Measurements from ENCODE around the gene TACC2.

The TACC2 gene

DNA sequence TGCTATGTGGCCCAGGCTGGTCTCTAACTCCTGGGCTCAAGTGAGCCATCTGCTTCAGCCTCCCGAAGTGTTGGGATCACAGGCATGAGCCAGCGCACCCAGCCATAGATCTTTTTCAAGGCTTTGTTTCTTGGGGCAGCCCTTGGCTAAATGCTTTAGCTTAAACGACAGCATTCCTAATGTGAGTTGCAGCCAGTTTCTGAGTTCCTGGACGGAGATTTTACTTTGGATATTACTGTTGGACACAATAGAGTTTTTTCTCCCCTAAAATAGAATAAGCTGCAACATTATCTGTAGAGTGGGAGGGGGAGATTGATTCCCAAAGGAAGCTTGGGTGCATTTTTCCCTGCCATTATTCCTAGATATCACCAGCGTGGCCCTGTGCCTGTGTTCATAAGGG is 179.1 kb downstream of the TACC2 start:
- DNase-seq (ENCODE audit: low spot score) = no peak

DNA sequence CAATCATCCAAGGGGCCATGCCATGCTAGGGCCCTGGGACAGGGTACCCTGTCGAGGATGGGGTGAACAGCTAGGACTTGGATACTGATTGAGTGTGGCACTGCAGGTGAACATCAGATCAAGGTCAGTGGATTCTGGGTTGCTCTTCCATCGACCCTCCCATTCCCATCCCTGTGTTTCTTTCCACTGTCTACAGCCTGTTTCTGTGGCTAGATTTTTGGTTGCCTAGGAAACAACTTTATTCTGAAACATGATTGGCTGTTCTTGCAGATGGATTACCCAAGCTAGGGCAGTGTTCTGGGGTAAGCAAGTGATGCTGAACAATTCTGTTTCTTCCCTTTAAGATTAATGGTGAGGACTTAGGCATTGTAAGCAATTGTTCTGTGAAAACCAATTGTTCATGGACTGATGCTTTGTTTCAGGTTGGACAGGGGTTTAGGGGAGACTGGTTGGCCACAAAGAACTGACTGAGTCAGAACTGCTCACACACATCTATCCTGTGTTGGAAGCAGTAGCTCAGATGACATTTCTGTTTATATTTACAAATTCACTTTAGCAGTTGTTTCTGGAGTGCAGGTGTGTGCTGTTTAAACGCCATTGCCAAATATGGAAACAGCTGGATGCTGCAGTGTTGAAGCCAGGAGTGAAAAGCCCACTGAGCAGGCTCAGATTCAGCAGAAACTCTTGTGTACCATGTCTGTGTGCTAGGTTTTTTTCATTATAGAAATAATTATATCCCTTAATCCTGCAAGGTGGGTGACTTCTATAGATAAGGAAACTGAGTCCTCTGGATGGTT is 179.8 kb downstream of the TACC2 start:
- no peak for DNase-seq (ENCODE audit: low spot score)

DNA sequence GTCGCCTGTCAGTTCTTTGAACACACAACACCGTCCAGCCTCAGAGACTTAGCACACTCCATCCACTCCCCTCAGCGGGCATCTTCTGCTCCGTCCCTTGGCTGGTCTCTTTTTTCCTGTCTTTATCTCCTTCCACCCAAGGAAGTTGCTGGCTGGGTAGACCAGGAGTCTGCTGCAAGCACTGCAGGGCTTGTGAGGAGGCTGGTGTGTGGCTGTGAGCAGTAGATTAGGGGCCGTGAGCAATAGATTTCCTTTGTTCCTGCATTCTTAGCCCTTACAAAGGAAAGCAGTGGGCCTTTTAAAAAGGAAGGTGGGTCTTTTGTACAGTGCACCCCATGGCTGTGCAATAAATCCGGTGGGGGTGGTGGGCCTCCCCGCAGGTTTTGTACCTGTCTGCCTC is 181.8 kb downstream of the TACC2 start:
- DNase-seq (ENCODE audit: low spot score) = no peak

DNA sequence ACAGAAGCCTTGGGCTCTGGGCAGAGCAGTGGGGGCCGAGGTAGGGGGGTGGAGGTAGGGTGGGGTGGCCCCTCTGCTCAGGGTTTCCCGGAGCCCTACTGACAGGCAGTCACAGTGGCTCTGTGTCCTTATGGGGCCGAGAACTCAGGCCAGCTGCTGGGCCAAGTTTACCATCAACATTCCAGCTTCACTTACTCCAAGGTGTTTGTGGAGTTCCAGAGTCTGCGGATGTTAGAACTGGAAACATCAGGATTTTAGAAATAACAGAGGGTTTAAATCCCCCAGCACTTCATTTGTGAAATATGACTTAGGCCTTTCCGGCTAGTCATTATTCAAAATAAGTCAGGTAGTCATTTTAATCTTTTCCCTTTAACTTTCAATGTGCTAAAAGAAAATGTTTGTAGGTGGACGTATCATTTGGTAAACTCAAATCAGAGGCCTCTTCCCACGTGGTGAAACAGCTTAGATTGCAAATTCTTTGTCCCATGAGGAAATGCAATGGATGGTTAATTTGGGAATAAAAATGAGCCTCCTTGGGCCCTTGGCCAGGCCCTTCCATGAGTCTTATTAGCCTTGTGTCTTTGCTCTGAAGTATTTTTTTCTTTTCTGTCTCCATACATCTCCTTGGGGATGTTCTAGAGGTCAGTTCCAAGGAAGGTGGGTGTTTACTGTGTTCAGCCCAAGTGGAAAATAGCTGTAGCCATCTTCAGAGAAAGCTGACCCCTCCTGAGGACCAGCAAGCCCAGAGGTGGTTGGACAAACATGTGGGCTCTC is 182.5 kb downstream of the TACC2 start:
- DNase-seq (ENCODE audit: low spot score) = no peak

DNA sequence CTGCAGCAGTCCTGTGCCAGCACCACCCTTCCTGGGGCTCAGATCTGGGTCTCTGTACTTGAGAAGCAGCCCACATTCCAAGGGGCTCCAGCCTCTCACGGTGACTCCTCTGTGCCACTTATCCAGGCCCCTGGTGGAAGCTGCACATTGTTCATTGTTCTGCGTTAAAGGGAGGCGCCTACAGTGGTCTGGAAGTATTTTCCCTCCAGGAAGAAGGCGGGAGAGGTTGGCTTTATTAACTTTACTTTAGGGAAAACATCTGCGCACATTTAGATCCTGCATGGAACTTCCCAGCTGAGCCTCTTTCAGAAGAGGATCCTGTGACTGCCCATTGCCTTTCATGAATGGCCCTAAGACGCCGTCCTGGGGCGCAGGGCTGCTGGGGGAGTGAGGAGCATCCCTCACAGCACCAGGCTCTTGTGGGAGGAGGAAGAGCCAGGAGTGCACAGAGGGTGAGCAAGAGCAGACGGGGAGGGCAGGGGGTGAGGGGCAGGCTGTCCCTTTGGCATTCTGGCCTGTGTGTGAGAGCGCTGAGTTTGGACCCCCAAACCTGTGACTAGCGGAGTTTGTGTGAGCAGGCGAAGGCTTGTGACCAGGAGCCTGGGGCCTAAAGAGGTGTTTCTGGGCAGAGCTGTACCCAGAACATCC is 183.5 kb downstream of the TACC2 start:
- DNase-seq (ENCODE audit: low spot score) = no peak

DNA sequence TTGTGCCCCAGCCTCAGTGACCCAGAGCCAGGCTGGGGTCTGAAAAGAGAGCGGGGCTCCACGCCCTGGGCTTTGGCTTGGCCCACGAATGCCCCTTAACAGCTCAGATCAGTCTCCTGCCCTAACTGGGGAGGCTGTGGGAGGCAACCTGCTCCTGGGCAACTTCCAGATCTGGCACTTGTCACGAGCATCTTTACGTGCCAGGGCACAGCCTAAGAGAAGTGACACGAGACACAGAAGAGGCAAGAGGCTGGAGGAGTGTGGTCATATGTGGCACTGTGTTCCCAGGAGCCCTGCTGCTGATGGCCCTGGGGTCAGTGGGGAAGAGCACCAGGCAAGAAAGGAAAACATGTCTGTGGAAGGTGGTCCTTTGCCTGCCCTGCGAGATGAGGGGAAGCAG is 184.4 kb downstream of the TACC2 start:
- no peak for DNase-seq (ENCODE audit: low spot score)

DNA sequence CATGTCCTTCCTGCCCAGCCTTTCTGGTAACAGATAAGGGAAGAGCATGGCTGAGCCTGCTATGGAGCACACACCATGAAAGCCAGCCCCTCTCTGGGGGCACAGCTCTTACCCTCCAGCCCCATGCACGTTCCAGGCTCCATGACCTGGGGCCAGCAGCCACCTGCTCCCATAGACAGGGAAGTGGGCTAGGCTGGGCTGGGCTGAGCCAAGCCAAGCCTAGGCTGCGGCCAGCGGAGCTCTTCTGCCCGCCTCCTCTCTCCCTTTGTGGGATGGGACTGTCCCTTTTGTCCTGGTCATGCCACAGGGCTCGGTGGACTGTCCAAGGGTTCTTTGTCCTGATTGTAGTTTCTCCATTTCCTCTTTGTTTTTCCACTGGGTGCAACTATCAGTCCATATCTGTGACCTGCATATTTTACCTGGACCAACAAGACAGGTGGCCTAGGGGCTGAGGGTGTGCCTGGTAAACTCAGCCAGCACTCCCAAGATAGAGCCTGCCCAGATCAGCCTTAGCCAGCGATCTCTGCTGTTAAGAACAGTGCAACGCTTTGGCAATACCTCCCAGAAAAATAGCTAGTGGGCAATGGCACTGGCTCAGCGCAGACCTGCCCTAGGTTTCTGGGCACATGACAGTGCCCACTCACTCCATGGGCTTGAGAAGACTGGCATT is 184.9 kb downstream of the TACC2 start:
- DNase-seq (ENCODE audit: low spot score) = no peak

DNA sequence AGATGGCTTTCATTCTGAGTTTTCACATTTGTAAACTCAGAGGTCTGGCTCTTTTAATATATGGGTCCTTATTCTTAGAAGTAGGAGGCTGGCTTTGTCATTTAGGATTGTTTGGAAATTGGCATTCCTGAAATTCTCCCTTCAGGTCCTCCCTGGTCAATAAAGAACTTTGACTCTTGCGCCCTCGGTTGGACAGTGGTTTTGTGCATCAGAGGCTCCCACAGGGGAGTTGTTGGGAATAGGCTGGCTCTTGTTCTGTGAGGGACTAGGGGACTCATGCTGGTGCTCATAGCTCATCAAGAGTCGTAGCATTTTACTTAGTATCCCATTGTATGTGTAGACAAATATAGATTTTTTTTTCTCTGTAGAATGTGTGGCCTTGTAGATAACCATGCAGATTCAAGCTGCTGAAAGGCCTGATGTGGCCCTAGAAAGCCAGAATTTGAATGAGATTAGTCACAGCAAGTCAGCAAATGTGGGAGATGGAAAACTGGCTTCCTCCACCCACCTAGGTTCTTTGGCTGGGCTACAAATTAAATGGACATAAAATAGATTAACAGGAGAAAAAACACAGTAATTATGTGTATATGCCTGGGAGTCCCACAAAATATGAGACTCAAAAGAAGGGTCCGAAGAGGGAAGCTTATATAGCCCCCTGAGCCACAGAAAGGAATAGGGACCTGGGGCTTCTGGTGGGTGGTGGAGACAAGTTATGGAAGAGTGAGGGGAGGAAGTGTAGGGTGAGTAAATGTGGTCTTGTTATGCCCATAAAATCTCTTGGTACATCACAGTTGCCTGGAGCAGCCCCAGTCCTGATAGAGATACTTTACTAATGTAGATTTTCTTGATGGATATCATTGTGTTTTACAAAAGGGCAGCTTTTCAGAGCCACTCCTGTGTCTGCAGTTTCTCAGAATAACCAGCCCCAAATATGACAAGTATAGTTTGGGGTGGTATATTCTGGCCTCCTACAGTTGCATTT is 187.6 kb downstream of the TACC2 start:
- DNase-seq (ENCODE audit: low spot score) = no peak

DNA sequence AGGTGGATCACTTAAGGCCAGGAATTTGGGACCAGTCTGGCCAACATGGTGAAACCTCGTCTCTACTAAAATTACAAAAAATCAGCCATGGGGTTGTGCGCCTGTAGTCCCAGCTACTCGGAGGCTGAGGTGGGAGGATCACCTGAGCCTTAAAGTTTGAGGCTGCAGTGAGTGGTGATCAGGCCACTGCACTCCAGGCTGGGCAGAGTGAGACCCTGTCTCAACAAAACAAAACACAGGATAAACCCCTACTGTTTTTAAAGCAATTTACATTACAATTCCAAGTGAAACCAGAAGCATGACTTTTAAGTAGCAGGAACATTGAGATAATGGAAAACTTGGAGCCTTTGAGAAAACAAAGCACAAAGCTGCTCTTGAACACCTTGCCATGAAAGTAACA is 189.7 kb downstream of the TACC2 start:
- DNase-seq (ENCODE audit: low spot score) = no peak

DNA sequence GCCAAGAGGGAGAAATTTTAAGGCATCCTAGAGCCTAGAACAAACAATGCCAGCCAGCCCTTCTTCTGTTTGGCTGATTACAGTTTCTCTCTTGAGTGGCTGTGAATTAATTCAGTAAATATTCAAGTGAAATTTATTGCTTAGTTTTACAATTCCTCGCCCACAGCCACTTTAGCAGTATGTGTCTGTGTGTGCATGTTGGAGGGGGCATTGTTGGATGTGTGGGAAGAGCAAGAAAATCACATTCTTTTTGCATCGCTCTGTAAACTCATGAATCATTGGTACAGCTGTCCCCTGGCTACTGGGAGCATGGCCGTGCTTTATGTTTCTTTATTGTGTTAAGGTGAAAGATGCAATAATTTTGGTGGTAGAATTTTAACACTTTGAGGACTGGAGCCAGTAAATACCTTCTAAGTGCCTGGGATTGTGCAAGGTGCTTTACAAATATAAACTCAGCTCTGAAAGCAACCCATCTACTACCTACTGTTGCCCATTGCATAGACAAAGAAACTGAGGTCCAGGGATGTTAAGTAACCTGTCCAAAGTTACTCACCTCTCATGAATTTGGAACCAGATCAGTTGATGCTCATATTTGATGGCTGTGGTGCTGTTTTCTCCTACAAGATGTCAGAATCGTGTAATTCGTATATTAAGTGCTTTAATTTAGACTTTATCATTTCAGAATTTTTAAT is 192.2 kb downstream of the TACC2 start:
- no peak for DNase-seq (ENCODE audit: low spot score)

DNA sequence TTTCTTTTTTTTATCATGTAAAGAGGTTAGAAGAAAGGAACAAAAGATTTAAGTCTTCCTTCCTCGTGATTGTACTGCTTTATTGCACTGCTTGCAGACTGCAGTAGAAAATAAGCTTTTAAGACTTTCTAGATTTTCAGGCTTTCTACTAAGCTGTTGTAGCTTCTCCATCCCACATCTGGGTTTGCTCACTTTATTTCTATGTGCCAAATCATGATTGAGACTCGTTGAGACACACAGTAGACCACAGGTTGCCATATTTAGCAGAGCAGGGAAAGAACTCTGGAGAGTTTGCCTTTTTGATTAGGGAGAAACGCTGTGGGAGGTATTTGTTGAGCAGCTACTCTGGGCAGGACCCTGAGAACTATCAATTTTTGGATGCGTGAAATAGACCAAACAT is 192.9 kb downstream of the TACC2 start:
- no peak for DNase-seq (ENCODE audit: low spot score)

DNA sequence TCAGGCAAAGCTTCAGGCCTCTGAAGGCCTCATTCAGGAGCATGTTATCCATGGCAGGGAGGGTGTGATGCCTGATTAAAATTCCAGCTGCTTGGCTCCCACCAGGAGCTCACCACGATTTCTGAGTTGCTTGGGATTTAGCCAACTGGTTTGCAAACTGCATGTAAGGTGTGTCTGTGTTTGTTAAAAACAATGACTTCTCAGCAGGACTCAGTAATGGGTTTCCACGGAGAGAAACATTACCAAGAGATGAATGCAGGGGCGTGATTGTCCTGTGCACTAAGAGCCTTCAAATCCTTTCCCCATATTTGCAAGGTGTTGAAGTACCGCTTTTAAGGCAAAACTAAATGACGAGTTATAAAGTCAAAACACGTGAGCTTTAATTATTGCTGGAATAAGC is 193.3 kb downstream of the TACC2 start:
- DNase-seq (ENCODE audit: low spot score) = no peak

DNA sequence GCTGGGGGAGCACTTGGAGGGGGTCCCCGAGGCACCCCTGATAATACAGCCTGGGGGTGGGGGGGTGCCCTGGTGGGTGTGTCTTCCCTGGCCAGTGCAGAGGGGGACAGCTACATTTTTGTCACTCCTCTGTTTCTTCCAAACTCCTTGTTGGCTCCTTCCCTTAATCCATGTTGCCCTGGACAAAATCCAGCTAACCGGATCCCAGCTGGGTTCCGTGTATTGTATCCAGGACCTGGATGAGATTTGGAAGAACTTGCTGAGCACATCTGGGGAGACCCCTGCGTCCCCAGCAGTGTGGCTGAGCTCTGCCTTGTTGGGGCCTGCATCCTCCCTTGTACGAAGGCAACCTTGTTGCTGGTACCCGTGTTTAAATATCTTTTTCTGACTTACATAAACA is 195.3 kb downstream of the TACC2 start:
- DNase-seq (ENCODE audit: low spot score) = no peak

DNA sequence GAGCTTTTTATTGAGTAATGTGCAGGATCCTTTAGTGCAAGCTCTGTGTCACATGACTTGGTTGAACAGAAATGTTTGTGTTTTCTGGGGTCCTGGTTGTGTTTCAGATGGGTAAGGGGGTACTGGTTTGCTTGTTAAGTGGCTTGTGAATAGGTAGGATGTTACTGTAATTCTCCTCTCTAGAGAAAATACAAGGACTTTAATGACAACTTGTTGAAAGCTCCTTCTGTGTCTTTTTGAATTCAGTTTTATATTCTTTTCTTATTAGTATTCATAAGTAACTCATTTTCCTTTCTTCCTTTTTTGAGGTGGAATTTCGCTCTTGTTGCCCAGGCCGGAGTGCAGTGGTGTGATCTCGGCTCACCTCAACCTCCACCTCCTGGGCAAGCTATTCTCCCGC is 196.7 kb downstream of the TACC2 start:
- no peak for DNase-seq (ENCODE audit: low spot score)

DNA sequence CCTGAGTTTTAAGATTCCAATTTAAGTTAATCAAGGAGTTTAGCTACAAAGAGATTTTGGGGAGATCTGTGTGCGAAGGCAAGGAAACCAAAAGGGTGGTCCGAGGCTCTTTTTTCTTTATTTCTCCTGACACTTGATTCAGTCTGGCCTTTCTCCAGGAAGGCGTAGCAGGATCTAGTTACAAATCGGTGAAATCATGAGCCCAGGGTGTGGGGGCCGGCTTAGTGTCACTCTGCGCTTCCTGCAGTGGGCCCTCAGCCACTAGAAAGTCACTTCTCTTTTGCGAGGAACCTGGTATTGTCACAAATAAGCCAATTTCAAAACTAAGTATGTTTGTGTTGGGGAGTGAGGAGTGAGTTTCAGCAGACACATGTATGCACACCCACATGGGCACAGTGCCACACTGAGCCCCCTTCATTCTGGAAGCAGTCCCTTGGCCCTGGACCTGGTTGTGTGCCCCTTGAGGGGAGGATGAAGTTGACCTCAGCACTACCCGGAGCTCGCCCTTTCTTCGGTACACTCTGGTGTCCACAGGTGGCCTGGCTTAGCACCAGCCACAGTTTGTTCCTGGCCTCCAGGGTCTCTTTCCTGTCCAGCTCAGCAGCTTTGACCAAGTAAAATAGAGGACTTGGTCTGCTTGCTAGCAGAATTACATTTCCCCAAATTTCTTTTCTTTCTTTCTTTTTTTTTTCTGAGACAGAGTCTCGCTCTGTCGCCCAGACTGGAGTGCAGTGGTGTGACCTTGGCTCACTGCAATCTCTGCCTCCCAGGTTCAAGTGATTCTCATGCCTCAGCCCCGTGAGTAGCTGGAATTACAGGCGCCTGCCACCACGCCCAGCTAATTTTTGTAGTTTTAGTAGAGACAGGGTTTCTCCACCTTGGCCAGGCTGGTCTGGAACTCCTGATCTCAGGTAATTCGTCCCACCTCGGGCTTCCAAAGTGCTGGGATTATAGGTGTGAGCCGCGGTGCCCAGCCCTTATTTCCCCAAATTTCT is 198.2 kb downstream of the TACC2 start:
- DNase-seq (ENCODE audit: low spot score) = no peak

DNA sequence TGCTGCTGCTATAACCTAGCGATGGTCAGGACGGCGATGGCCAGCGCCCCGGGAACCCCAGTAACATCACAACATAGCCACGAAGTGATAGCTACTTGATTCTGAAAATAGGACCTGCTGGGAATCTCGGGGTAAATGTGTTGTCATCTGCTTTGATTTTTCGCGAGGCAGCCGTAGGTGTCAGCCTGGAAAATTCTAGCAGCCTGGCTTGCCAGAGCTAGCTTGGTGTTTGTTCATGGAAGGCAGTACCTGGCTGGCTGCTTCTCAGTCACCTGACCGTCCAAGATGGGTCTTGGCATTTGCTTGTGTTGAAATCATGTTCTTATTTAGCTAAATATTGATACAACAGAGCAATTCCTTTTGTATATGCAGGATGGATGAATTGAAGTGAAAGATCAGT is 199.7 kb downstream of the TACC2 start:
- DNase-seq (ENCODE audit: low spot score) = no peak

DNA sequence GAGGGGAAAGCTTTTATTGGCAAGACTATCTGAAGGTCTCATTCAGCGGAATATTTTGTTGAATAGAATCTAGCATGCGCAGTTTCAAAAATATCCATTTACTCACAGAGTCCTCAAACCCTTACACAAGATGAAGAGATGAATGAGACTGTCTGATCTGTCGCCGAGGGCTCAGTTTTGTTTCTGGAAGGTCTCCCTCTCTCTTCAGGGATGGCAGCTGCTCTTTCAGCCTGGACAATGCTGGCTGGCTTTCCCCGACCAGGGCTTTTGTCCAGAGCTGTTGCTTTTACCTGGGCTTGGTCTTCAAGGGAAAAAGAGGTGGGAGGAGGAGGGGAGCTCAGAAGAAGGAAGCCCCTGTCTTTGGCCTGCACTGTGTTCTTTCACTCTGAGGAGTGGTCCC is 200.2 kb downstream of the TACC2 start:
- DNase-seq (ENCODE audit: low spot score) = no peak

DNA sequence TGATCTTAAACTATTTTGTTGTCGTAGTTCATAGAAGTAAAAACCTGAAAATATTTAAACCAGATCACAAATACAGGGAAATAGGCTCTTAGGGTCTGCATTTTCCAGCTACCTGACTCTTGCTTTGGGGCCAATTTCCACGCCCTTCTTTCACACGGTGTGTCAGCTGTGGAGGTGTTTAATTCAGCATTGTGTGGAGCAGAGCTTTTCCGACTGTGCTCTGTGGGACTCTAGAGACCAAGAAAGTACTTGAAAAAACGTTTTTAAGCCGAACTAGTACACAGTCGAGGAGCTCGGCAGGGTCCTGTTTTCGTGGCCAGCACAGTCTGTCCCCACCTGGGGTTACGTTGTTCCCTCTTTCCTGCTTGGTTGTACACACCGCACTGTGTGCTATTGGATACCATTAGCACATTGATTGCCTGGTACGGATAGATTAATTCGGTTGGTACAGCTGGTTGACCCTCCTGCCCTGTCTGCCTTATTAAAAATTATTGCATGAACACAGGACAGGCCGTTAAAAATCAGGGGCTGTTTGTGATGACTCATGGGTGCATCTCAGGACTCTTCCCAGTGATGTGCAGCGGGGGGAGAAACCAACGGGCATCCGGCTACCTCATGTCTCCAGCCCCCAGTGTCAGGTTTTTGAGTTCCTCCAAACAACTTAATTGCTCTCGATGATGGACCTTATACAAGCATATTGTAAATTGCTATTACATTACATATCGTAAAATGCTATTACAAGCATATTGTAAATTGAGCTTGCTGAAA is 201.4 kb downstream of the TACC2 start:
- no peak for DNase-seq (ENCODE audit: low spot score)

Measured in putamen (tissue), 1 donor.